H54 (cell line): ENCODE results near the gene NAGPA.
A peak's percentile ranks its signal among the peaks of the same experiment; 100 is the strongest.
"Not testable (repeated sequence)": the region's sequence is repeated elsewhere in the genome, so short reads cannot be mapped to it uniquely, and the experiment has no call there.

Experiments
- DNase-seq: peaks from one replicate; pipeline ENCODE4 v3.0.0; 2011; ENCODE audit warnings: low spot score, mixed read lengths; ENCODE audit not compliant: insufficient read length
- FAIRE-seq: peaks from 3 replicates; lab custom pipeline; 2011; peaks lifted over from hg19 to GRCh38; lab: Jason Lieb, UNC
- POLR2A ChIP-seq: IDR thresholded peaks from 2 replicates; pipeline ENCODE4 v1.6.1; 2011; ENCODE audit warnings: low read depth, mild to moderate bottlenecking, low read length

Gene NAGPA, protein sequence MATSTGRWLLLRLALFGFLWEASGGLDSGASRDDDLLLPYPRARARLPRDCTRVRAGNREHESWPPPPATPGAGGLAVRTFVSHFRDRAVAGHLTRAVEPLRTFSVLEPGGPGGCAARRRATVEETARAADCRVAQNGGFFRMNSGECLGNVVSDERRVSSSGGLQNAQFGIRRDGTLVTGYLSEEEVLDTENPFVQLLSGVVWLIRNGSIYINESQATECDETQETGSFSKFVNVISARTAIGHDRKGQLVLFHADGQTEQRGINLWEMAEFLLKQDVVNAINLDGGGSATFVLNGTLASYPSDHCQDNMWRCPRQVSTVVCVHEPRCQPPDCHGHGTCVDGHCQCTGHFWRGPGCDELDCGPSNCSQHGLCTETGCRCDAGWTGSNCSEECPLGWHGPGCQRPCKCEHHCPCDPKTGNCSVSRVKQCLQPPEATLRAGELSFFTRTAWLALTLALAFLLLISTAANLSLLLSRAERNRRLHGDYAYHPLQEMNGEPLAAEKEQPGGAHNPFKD

DNA sequence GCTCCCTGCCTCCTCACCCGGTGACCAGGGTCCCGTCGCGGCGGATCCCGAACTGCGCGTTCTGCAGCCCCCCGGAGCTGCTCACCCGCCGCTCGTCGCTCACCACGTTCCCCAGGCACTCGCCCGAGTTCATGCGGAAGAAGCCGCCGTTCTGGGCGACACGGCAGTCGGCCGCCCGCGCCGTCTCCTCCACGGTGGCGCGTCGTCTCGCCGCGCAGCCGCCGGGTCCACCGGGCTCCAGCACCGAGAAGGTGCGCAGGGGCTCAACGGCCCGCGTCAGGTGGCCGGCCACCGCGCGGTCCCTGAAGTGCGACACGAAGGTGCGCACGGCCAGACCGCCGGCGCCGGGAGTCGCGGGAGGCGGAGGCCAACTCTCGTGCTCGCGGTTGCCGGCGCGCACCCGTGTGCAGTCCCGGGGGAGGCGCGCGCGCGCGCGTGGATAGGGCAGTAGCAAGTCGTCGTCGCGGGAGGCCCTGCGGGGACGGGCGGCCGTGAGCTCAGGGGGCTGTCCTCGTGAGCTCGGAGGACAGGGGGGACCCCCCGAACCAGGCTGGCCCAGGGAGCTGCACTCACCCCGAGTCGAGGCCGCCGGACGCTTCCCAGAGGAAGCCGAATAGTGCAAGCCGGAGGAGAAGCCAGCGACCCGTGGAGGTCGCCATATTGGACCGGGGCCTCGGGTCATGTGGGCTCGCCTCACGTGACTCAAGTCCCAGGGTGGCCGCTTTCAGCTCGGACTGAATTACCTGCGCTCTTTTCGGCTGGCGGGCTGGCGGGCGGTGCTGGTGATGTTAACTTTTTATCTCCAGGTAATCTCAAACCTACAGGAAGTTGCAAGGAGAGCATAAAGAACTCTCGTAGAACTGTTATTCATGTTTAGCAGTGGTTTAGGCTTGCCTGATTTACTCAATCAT is at the start of gene NAGPA:
NAGPA (minus strand) TSS at position 680 of the 911 bp plus-strand sequence; CDS start at position 659, 21 bp downstream.
- DNase-seq (peak; percentile 81), FAIRE-seq (no peak)
- TF ChIP-seq POLR2A: no peak

DNA sequence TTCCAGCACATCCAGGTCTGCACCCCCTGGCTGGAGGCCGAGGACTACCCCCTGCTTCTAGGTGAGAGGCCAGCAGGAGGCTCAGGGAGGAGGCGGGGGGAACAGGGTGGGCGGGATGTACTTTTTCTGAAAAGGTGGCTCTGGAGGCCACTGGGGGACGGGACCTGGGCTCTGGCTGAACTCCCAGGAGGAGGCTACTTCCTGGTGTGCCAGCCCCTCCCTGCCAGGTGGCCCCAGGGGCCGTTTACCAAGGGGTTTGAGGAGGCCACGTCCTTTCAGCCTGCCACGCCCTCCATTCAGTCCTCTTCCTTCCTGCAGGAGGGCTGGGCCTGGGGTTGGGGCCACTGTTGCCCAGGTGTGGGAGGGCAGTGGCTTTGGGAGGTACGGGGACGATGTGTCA is 47.3 kb upstream of the NAGPA start:
- FAIRE-seq, DNase-seq: not testable (repeated sequence)

GRCh38 chr16:5080461-5080860 is 46.7 kb upstream of the NAGPA start:
- DNase-seq, FAIRE-seq: not testable (repeated sequence)

DNA sequence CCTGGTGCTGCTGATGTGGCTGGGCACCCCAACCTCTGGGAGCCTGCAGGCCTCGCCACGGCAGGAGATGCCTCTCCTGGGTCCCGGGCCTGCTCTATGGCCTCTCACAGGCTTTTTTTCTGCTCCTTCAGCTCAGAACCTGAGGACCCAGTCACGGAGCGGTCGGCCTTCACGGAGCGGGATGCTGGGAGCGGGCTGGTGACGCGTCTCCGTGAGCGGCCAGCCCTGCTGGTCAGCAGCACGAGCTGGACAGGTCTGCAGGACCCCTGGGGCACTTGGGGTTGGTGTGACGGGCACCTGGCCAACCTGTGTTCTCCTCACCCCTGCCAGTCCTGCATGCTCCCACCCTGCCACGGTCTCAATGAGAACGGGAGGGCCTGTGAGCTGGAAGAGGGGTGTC is 44.9 kb upstream of the NAGPA start:
- FAIRE-seq (no peak), DNase-seq (no peak)
- TF ChIP-seq POLR2A: no peak

DNA sequence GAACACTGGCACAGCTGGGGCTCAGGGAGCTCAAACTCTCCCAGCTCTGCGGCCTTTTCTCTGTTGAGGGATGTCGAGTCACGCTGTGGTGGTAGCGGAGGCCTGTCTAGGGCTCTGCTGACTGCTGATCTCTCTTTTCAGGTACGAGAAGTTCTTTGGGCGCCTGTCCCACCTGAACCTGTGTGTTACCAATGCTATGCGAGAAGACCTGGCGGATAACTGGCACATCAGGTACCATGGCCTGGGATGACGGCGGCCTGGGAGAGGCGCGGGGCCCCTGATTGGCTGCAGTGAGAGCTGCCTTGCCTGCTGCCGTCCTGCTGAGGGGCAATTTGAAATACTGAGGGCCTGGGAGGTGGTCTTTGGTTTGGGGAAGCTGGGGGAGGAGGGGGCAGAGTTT is 43.6 kb upstream of the NAGPA start:
- FAIRE-seq (no peak), DNase-seq (no peak)
- no peak for TF ChIP-seq POLR2A

GRCh38 chr16:5075637-5076036 is 41.9 kb upstream of the NAGPA start:
- no peak for TF ChIP-seq POLR2A
- no peak for DNase-seq
- no peak for FAIRE-seq

GRCh38 chr16:5073771-5074170 is 40.0 kb upstream of the NAGPA start:
- not testable (repeated sequence) for DNase-seq, FAIRE-seq

DNA sequence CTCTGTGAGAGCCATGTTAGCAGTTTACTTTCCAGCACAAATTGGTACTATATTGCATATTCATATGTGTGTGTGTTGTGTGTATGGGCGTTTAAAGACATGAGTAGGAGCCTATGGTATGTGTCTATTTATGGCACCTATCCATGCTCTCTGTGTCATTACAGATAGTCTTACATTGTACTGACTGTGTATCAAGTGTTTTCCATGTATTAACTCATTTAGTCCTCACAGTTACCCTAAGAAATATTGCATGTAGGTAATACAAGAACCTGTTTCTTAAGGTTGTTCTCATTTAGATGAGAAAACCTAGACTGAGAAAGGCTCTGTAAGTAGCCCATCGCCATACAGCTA is 39.5 kb upstream of the NAGPA start:
- FAIRE-seq (no peak), DNase-seq (no peak)

DNA sequence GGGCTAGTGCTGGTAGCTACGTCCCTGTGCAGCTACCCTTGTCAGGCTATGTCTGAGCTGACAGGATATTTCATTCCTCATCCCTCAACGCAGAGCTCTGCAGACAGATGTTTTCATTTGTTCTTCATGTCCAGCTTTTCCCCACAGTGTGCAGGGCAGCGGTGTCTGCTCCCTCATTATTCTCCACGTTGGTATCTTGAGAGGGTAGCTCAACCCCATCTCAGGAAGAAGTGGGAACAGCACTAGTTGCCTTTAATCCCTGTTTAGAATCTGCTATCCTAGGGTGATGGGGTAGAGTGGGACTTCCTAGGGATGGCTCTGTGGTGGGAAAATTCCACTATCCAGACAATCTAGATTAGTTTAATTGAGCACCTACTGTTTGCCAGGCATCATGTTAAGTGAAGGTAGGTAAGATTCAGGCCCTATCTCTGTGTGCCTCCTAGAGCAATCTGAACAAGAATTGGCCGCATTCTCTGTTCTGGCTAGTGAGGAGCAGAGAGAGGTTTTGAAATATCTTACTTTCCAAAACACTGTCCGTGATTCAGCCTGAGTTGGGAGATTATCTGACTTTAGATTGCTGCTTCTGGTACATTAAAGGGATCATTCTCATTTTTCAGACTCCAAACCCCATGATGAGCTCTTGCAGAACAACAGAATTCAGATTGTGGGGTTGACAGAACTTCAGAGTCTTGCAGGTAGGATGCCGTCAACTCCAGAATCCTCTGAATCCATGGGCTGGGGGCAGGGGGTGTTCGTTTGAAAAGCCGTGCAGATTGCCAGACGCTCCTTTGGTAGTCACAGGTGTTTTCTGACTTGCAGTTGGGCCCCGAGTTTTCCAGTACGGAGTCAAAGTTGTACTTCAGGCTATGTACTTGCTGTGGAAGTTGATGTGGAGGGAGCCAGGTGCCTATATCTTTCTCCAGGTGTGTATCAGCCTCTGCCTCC is 38.9 kb upstream of the NAGPA start:
- TF ChIP-seq POLR2A: no peak
- DNase-seq (no peak), FAIRE-seq (no peak)

More for the DNA sequence above, 39.5 kb upstream of the NAGPA start:
- TF ChIP-seq POLR2A: no peak

- DNase-seq (peak; percentile 90), FAIRE-seq (no peak)
- TF ChIP-seq POLR2A: peak; percentile 98
These were observed 38.1 kb upstream of the NAGPA start, which contains the start of gene ALG1 for GRCh38 chr16:5071681-5072333. ALG1 (plus strand) TSS chr16:5071843; CDS start chr16:5071850, 7 bp downstream.

- no peak for DNase-seq
- TF ChIP-seq POLR2A: no peak
- FAIRE-seq: no peak
These were observed 37.6 kb upstream of the NAGPA start for GRCh38 chr16:5071341-5071680.

DNA sequence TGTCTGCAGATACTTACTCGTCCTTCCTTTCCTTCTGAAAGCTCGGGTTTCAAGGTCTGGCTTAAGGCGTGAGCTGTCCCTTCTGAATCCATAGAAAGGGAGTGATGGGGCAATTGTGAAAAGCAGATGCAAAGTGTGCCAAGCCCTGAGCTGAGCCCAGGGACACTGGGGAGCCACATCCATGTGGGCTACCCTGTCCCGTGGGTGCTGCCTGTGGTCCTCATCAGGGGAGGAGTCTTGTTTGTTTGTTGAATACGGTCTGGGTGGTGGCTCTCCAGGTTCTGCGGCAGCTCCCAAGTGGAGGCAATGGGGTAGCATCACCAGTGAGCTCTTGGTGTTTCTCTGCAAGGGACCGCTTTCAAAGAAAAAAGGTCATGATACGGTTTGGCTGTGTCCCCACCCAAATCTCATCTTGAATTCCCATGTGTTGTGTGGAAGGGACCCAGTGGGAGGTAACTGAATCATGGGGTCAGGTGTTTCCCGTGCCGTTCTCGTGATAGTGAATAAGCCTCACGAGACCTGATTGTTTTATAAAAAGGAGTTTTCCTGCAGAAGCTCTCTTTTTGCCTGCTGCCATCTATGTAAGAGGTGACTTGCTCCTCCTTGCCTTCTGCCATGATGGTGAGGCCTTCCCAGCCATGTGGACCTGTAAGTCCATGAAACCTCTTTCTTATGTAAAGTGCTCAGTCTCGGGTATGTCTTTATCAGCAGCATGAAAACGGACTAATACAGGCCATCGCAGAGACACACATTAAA is 36.9 kb upstream of the NAGPA start:
- DNase-seq (no peak), FAIRE-seq (no peak)
- TF ChIP-seq POLR2A: no peak
